HCT116 (cell line): ENCODE measurements around the gene MCC. TPM values are rescaled to one million over a fixed set of nuclear protein-coding genes. Genes with fewer than 3 reads are reported as not detected.

Experiments used
- ATAC-seq: fragments of 200-7000 bp; cut with Tn5 transposase; 2 replicates; pipeline ENCODE4 v1.9.1; 2020; ENCODE audit warnings: mild to moderate bottlenecking, moderate library complexity
- BruUV-seq: library from RNA; stranded (reverse); fragments of 400-500 nt; replicated peaks from 2 replicates; lab custom pipeline; 2021; lab: Mats Ljungman, UMichigan
- CTCF ChIA-PET: fragments of 300-600 bp; sonication (Branson Sonifier 250); formaldehyde crosslinking; loops from one replicate; lab custom pipeline; 2021; ENCODE audit warnings: antibody characterized with exemption; lab: Charles Lee
- POLR2A ChIA-PET: fragments of 300-600, 350-600 bp; sonication (Branson Sonifier 250); formaldehyde crosslinking; loops from one replicate; lab custom pipeline; 2021; ENCODE audit warnings: antibody characterized with exemption; lab: Charles Lee
- RAD21 ChIA-PET, 2 experiments: fragments of 300-600 bp; sonication (Branson Sonifier 250); formaldehyde crosslinking; loops; one replicate each; lab custom pipeline; 2023; ENCODE audit warnings: low total read pairs in 2 of 2; ENCODE audit not compliant: uncharacterized antibody in 2 of 2, unreplicated experiment in 2 of 2, low non-redundant PET in 1 of 2; lab: Charles Lee
- DNase-seq: peaks from one replicate; pipeline ENCODE4 v3.0.0-alpha.2; 2010; ENCODE audit warnings: low read depth, low spot score
- H2AFZ ChIP-seq: fragments of 200-600 bp; shearing (Covaris generic), sonication (generic); 2 replicates; pipeline ENCODE4 v1.6.1; 2017; ENCODE audit warnings: low read depth, mixed run types, mixed read lengths, antibody characterized with exemption, low read length; ENCODE audit not compliant: poor library complexity, severe bottlenecking
- H3K27ac ChIP-seq: 2 replicates; pipeline ENCODE4 v1.5.1; 2012; ENCODE audit warnings: low read depth, low read length
- H3K27me3 ChIP-seq: fragments of 200-600 bp; sonication (generic); 2 replicates; pipeline ENCODE4 v1.6.1; 2016; ENCODE audit warnings: mixed run types, low read length, mixed read lengths; ENCODE audit not compliant: insufficient read depth
- H3K36me3 ChIP-seq, 2 experiments: fragments of 200-500 bp in 1 of 2; fragments of 200-600 bp in 1 of 2; sonication (Bioruptor generic) in 1 of 2; sonication (generic) in 1 of 2; 2 replicates each; pipeline versions ENCODE4 v1.5.1 to v1.6.1; 2014 to 2016; ENCODE audit warnings: low read length in 2 of 2, inconsistent platforms in 1 of 2, mixed read lengths in 1 of 2, mixed run types in 1 of 2; ENCODE audit not compliant: insufficient read depth in 2 of 2, control insufficient read depth in 1 of 2
- H3K4me1 ChIP-seq, 2 experiments: fragments of 200-600 bp in 1 of 2; sonication (generic) in 1 of 2; 2 replicates each; pipeline versions ENCODE4 v1.5.1 to v1.6.1; 2012 to 2017; ENCODE audit warnings: low read length in 2 of 2, inconsistent platforms in 1 of 2, mild to moderate bottlenecking in 1 of 2, mixed read lengths in 1 of 2, mixed run types in 1 of 2, moderate library complexity in 1 of 2; ENCODE audit not compliant: insufficient read depth in 2 of 2, control insufficient read depth in 1 of 2
- H3K4me2 ChIP-seq: fragments of 200-600 bp; sonication (generic); 2 replicates; pipeline ENCODE4 v1.6.1; 2017; ENCODE audit warnings: mixed run types, low read length, mixed read lengths
- H3K4me3 ChIP-seq, 2 experiments: fragments of 200-600 bp in 1 of 2; sonication (generic) in 1 of 2; replicated peaks in 1 of 2; 2 replicates each; pipeline ENCODE4 v1.5.1; 2011 to 2016; ENCODE audit warnings: low read length in 2 of 2, control low read depth in 1 of 2, low read depth in 1 of 2, mild to moderate bottlenecking in 1 of 2, mixed read lengths in 1 of 2, mixed run types in 1 of 2
- H3K79me2 ChIP-seq: fragments of 200-600 bp; sonication (generic); 2 replicates; pipeline ENCODE4 v1.6.1; 2017; ENCODE audit warnings: mild to moderate bottlenecking, mixed run types, low read length, moderate library complexity, mixed read lengths; ENCODE audit not compliant: insufficient read depth
- H3K9ac ChIP-seq: fragments of 200-600 bp; sonication (generic); 2 replicates; pipeline ENCODE4 v1.6.1; 2016; ENCODE audit warnings: low read length, mixed read lengths
- H3K9me2 ChIP-seq: fragments of 200-600 bp; sonication (generic), shearing (Covaris generic); 2 replicates; pipeline ENCODE4 v1.6.1; 2017; ENCODE audit warnings: mixed run types, mild to moderate bottlenecking, moderate library complexity; ENCODE audit not compliant: insufficient read depth
- H3K9me3 ChIP-seq, 2 experiments: fragments of 200-500 bp in 1 of 2; fragments of 200-600 bp in 1 of 2; sonication (Bioruptor generic) in 1 of 2; sonication (generic) in 1 of 2; 2 replicates each; pipeline ENCODE4 v1.6.1; 2014 to 2017; ENCODE audit warnings: low read length in 2 of 2, mixed read lengths in 2 of 2, inconsistent platforms in 1 of 2, low read depth in 1 of 2, mild to moderate bottlenecking in 1 of 2, mixed run types in 1 of 2, moderate library complexity in 1 of 2; ENCODE audit not compliant: control insufficient read depth in 1 of 2, insufficient read depth in 1 of 2
- H4K20me1 ChIP-seq: fragments of 200-600 bp; sonication (generic), shearing (Covaris generic); 2 replicates; pipeline ENCODE4 v1.6.1; 2017; ENCODE audit warnings: mixed run types, mild to moderate bottlenecking, moderate library complexity; ENCODE audit not compliant: insufficient read depth
- EGR1 ChIP-seq: IDR thresholded peaks from 2 replicates; pipeline ENCODE4 v1.6.1; 2012; ENCODE audit warnings: low read depth
- RAD21 ChIP-seq: IDR thresholded peaks from 2 replicates; pipeline ENCODE4 v1.6.1; 2012; ENCODE audit warnings: low read depth, mild to moderate bottlenecking
- SRF ChIP-seq: IDR thresholded peaks from 2 replicates; pipeline ENCODE4 v1.6.1; 2012; ENCODE audit warnings: low read depth
- ZFX ChIP-seq: fragments of 450-650 bp; IDR thresholded peaks from 2 replicates; pipeline ENCODE4 v1.6.1; 2017
- ZNF274 ChIP-seq: fragments of 200-500 bp; sonication (Bioruptor generic); IDR thresholded peaks from 2 replicates; pipeline ENCODE4 v1.6.1; 2014; ENCODE audit warnings: mild to moderate bottlenecking, low read depth, low read length, inconsistent platforms
- intact Hi-C: fragments of 100-400 bp; cut with micrococcal nuclease; formaldehyde crosslinking; loops from 2 replicates; pipeline ENCODE4 v1.10.0; 2022
- total RNA-seq: library from RNA; stranded (reverse); gene quantifications from one replicate; pipeline ENCODE4 v1.2.1, GENCODE V29; 2021; ENCODE audit not compliant: unreplicated experiment
- TF ChIP-seq, protein P1 (sequence below), 3 experiments: fragments of 200-600 bp in 1 of 3; sonication (generic) in 1 of 3; IDR thresholded peaks in 2 of 3; conservative IDR thresholded peaks in 1 of 3; 2 replicates each; pipeline ENCODE4 v1.5.1; 2012 to 2017; ENCODE audit warnings: low read depth in 2 of 3, low read length in 2 of 3, antibody characterized with exemption in 1 of 3, borderline replicate concordance in 1 of 3, control low read depth in 1 of 3, mild to moderate bottlenecking in 1 of 3, mixed read lengths in 1 of 3, mixed run types in 1 of 3, moderate library complexity in 1 of 3; ENCODE audit not compliant: insufficient read depth in 1 of 3
- TF ChIP-seq, protein P2 (sequence below): IDR thresholded peaks from 2 replicates; pipeline ENCODE4 v1.6.1; 2012; ENCODE audit warnings: low read depth

The MCC gene
- total RNA-seq, 1 experiment from 2014 or later = 20.1 TPM

DNA sequence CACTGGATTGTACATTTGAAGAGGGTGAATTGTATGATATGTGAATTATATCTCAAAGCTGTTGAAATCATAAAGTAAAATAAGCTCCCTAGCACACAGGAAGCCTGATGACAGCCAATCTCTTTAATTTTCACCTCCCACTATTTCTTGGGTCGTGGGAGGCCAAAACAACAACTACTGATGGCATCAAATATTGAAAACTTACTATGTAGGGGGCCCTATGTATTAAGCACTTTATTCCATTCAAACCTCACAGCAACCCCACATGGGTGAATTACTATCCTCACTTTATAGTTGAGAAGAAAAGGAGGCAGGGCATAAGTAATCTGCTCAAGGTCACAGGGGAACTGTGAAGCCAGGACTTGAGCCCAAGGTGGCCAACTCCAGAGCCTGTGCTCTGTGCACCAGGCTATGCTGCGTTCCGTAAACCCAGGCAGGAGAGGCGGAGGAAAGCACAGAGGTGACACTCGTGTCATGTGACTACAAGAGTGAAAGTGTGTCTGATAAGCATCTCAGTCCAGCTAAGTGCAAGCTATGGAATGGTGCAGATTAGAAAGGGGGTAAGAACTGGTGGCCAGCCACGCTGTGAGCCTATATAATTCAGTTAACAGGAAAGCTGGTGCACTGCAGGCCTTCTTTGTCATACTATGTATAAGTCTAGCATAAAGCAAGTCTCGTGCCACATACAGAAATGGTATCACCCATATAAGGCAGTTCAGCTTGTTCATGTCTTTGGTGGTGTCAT, 290.6 kb downstream of the MCC start (continued):
- TF ChIP-seq, protein P1, sequence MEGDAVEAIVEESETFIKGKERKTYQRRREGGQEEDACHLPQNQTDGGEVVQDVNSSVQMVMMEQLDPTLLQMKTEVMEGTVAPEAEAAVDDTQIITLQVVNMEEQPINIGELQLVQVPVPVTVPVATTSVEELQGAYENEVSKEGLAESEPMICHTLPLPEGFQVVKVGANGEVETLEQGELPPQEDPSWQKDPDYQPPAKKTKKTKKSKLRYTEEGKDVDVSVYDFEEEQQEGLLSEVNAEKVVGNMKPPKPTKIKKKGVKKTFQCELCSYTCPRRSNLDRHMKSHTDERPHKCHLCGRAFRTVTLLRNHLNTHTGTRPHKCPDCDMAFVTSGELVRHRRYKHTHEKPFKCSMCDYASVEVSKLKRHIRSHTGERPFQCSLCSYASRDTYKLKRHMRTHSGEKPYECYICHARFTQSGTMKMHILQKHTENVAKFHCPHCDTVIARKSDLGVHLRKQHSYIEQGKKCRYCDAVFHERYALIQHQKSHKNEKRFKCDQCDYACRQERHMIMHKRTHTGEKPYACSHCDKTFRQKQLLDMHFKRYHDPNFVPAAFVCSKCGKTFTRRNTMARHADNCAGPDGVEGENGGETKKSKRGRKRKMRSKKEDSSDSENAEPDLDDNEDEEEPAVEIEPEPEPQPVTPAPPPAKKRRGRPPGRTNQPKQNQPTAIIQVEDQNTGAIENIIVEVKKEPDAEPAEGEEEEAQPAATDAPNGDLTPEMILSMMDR (IDR thresholded peaks at IDR 0.05 in 2 of 3, conservative IDR thresholded peaks at IDR 0.05 in 1 of 3; ENCODE audit: borderline replicate concordance in 1 of 3, insufficient read depth in 1 of 3, low read depth in 2 of 3, low read length in 2 of 3) = no peak
- TF ChIP-seq SRF = no peak
- no peak for TF ChIP-seq ZFX
- no peak for TF ChIP-seq RAD21
- no peak for TF ChIP-seq EGR1
- TF ChIP-seq, all 23 proteins: peak for 0

DNA sequence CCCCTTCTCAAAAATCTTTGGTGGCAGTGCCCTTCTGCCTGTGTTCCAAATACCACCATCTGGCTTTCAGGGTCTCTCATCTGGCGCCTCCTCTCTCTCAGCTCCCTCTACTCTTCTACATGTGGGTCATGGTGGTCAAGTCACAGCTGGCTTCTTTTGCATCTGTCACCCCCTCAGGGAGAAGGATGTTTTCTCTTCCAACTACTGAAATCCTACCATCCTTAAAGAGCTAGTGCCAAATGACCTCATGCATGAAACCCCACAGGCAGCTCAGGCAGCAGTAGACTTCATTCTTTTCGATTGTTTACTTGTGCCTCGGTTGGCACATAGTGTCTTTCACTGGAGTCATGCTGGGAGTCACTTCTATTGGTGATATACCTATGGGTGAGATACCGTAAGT, 292.5 kb downstream of the MCC start:
- Histone ChIP-seq H3K36me3 (no peaks in the 10 kb centered on the region), H4K20me1 (no peaks in the 10 kb centered on the region), H3K9ac (no peak overlapping the region), H3K9me2 (no peaks in the 10 kb centered on the region), H2AFZ (no peak overlapping the region), H3K79me2 (peaks cover 41% of the 10 kb centered on the region), H3K4me1 (peaks cover 0 to 19% of the 10 kb centered on the region in 2 experiments; a peak in 2 of 4 replicates), H3K4me3 (no peak overlapping the region), H3K9me3 (no peaks in the 10 kb centered on the region), H3K4me2 (no peak overlapping the region), H3K27me3 (no peaks in the 10 kb centered on the region), H3K27ac (no peak overlapping the region)
- POLR2A ChIA-PET = no interaction called here
- no peak for TF ChIP-seq ZNF274
- TF ChIP-seq, protein P2, sequence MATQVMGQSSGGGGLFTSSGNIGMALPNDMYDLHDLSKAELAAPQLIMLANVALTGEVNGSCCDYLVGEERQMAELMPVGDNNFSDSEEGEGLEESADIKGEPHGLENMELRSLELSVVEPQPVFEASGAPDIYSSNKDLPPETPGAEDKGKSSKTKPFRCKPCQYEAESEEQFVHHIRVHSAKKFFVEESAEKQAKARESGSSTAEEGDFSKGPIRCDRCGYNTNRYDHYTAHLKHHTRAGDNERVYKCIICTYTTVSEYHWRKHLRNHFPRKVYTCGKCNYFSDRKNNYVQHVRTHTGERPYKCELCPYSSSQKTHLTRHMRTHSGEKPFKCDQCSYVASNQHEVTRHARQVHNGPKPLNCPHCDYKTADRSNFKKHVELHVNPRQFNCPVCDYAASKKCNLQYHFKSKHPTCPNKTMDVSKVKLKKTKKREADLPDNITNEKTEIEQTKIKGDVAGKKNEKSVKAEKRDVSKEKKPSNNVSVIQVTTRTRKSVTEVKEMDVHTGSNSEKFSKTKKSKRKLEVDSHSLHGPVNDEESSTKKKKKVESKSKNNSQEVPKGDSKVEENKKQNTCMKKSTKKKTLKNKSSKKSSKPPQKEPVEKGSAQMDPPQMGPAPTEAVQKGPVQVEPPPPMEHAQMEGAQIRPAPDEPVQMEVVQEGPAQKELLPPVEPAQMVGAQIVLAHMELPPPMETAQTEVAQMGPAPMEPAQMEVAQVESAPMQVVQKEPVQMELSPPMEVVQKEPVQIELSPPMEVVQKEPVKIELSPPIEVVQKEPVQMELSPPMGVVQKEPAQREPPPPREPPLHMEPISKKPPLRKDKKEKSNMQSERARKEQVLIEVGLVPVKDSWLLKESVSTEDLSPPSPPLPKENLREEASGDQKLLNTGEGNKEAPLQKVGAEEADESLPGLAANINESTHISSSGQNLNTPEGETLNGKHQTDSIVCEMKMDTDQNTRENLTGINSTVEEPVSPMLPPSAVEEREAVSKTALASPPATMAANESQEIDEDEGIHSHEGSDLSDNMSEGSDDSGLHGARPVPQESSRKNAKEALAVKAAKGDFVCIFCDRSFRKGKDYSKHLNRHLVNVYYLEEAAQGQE = no peak
- CTCF ChIA-PET = no interaction called here
- ATAC-seq (no peak), DNase-seq (no peak)
- intact Hi-C loops = no loop called here
- BruUV-seq = no TSS peak
- RAD21 ChIA-PET = no interaction called here
